Astrocyte (in vitro differentiated cells and primary cell): Measurements from ENCODE around the gene HSD11B1. TPM values are rescaled to one million over a fixed set of nuclear protein-coding genes. Genes with fewer than 3 reads are reported as not detected.

Source experiments
- DNase-seq: peaks from one replicate; pipeline ENCODE4 v3.0.0-alpha.2; 2010; ENCODE audit warnings: low read depth
- FAIRE-seq: peaks from 2 replicates; lab custom pipeline; 2011; peaks lifted over from hg19 to GRCh38; lab: Jason Lieb, UNC
- H2AFZ ChIP-seq: 2 replicates; pipeline ENCODE4 v1.6.0; 2012; ENCODE audit warnings: low read depth, low read length, inconsistent platforms
- H3K27ac ChIP-seq: 2 replicates; pipeline ENCODE4 v1.5.1; 2011; ENCODE audit warnings: low read depth, low read length, inconsistent platforms
- H3K27me3 ChIP-seq: 2 replicates; pipeline ENCODE4 v1.6.0; 2011; ENCODE audit warnings: low read length, inconsistent platforms; ENCODE audit not compliant: insufficient read depth
- H3K36me3 ChIP-seq: 2 replicates; pipeline ENCODE4 v1.5.1; 2011; ENCODE audit warnings: low read length, inconsistent platforms; ENCODE audit not compliant: insufficient read depth
- H3K4me1 ChIP-seq: 2 replicates; pipeline ENCODE4 v1.5.1; 2011; ENCODE audit warnings: low read length, inconsistent platforms; ENCODE audit not compliant: insufficient read depth
- H3K4me2 ChIP-seq: 2 replicates; pipeline ENCODE4 v1.6.0; 2012; ENCODE audit warnings: low read length, inconsistent platforms
- H3K4me3 ChIP-seq: 2 replicates; pipeline ENCODE4 v1.5.1; 2011; ENCODE audit warnings: low read depth, mild to moderate bottlenecking, low read length, inconsistent platforms; ENCODE audit not compliant: insufficient read depth
- H3K79me2 ChIP-seq: 2 replicates; pipeline ENCODE4 v1.6.0; 2012; ENCODE audit warnings: mild to moderate bottlenecking, low read length, inconsistent platforms; ENCODE audit not compliant: insufficient read depth
- H3K9ac ChIP-seq: 2 replicates; pipeline ENCODE4 v1.6.0; 2012; ENCODE audit warnings: mild to moderate bottlenecking, low read length, inconsistent platforms
- H3K9me3 ChIP-seq: 2 replicates; pipeline ENCODE4 v1.5.1; 2012; ENCODE audit warnings: low read depth, mild to moderate bottlenecking, low read length, inconsistent platforms; ENCODE audit not compliant: insufficient read depth
- H4K20me1 ChIP-seq: 2 replicates; pipeline ENCODE4 v1.6.0; 2012; ENCODE audit warnings: low read length, inconsistent platforms; ENCODE audit not compliant: insufficient read depth
- H3K27ac Mint-ChIP-seq: one replicate; pipeline ENCODE4 v1.8.0; 2021; ENCODE audit warnings: mild to moderate bottlenecking, mixed read lengths; ENCODE audit not compliant: unreplicated experiment
- H3K27me3 Mint-ChIP-seq: one replicate; pipeline ENCODE4 v1.8.0; 2021; ENCODE audit warnings: low read depth, mixed read lengths; ENCODE audit not compliant: unreplicated experiment
- H3K36me3 Mint-ChIP-seq: one replicate; pipeline ENCODE4 v1.8.0; 2021; ENCODE audit warnings: low read depth, mixed read lengths; ENCODE audit not compliant: unreplicated experiment
- H3K4me1 Mint-ChIP-seq: one replicate; pipeline ENCODE4 v1.8.0; 2021; ENCODE audit warnings: low read depth, mixed read lengths; ENCODE audit not compliant: unreplicated experiment
- H3K4me3 Mint-ChIP-seq: one replicate; pipeline ENCODE4 v1.8.0; 2021; ENCODE audit warnings: mild to moderate bottlenecking, moderate library complexity, mixed read lengths; ENCODE audit not compliant: unreplicated experiment
- H3K9me3 Mint-ChIP-seq: one replicate; pipeline ENCODE4 v1.8.0; 2021; ENCODE audit warnings: mild to moderate bottlenecking, mixed read lengths; ENCODE audit not compliant: unreplicated experiment
- CTCF ChIP-seq: IDR thresholded peaks from 2 replicates; pipeline ENCODE4 v1.5.1; 2011; ENCODE audit warnings: low read depth, mild to moderate bottlenecking, inconsistent platforms, low read length, moderate library complexity; ENCODE audit not compliant: insufficient read depth
- EZH2 ChIP-seq: IDR thresholded peaks from 2 replicates; pipeline ENCODE4 v1.6.1; 2012; ENCODE audit warnings: mild to moderate bottlenecking, low read length, inconsistent platforms; ENCODE audit not compliant: insufficient read depth
- total RNA-seq: library from RNA; stranded (reverse); gene quantifications from 2 replicates; pipeline ENCODE4 v1.2.1, GENCODE V29; 2021

HSD11B1 gene
- total RNA-seq, 1 donor from 2014 or later = not detected

GRCh38 chr1:209758400-209758799 is 53.8 kb downstream of the HSD11B1 start:
- Mint-ChIP-seq H3K27ac (no peak overlapping the region), H3K36me3 (peaks cover 2% of the 10 kb centered on the region), H3K27me3 (peaks cover 34% of the 10 kb centered on the region), H3K4me3 (no peak overlapping the region), H3K4me1 (peaks cover 13% of the 10 kb centered on the region), H3K9me3 (peaks cover 2% of the 10 kb centered on the region)
- H3K4me2 ChIP-seq = no peak overlapping the region
- H3K27me3 ChIP-seq = peaks cover 2% of the 10 kb centered on the region
- no peaks in the 10 kb centered on the region for H3K79me2 ChIP-seq
- H4K20me1 ChIP-seq = no peaks in the 10 kb centered on the region
- no peaks in the 10 kb centered on the region for H3K9me3 ChIP-seq
- H3K4me3 ChIP-seq = no peak overlapping the region
- H2AFZ ChIP-seq = no peak overlapping the region
- no peak for TF ChIP-seq CTCF
- no peak for TF ChIP-seq EZH2
- H3K36me3 ChIP-seq = no peaks in the 10 kb centered on the region
- no peak for FAIRE-seq
- DNase-seq = no peak
- no peaks in the 10 kb centered on the region for H3K4me1 ChIP-seq
- H3K27ac ChIP-seq = no peak overlapping the region
- no peak overlapping the region for H3K9ac ChIP-seq

- Histone ChIP-seq H3K27ac (no peak overlapping the region), H3K79me2 (no peaks in the 10 kb centered on the region), H3K36me3 (no peaks in the 10 kb centered on the region), H3K4me2 (no peak overlapping the region), H3K4me3 (no peak overlapping the region), H4K20me1 (no peaks in the 10 kb centered on the region), H2AFZ (no peak overlapping the region), H3K27me3 (peaks cover 2% of the 10 kb centered on the region), H3K9me3 (no peaks in the 10 kb centered on the region), H3K4me1 (no peaks in the 10 kb centered on the region), H3K9ac (no peak overlapping the region)
- Mint-ChIP-seq H3K27me3 (peaks cover 36% of the 10 kb centered on the region), H3K36me3 (peaks cover 2% of the 10 kb centered on the region), H3K4me1 (peaks cover 13% of the 10 kb centered on the region), H3K9me3 (peaks cover 2% of the 10 kb centered on the region), H3K27ac (no peak overlapping the region), H3K4me3 (no peak overlapping the region)
- no peak for TF ChIP-seq EZH2
- no peak for TF ChIP-seq CTCF
- FAIRE-seq = no peak
- DNase-seq = no peak
These were observed 55.2 kb downstream of the HSD11B1 start for GRCh38 chr1:209759829-209760359.

GRCh38 chr1:209761011-209761635 is 56.5 kb downstream of the HSD11B1 start:
- Histone ChIP-seq H3K27me3 (peaks cover 2% of the 10 kb centered on the region), H3K4me2 (no peak overlapping the region), H3K27ac (no peak overlapping the region), H3K9ac (no peak overlapping the region), H4K20me1 (no peaks in the 10 kb centered on the region), H2AFZ (no peak overlapping the region), H3K4me3 (no peak overlapping the region), H3K79me2 (no peaks in the 10 kb centered on the region), H3K4me1 (no peaks in the 10 kb centered on the region), H3K9me3 (no peaks in the 10 kb centered on the region), H3K36me3 (no peaks in the 10 kb centered on the region)
- TF ChIP-seq EZH2 (no peak), CTCF (no peak)
- Mint-ChIP-seq H3K27me3 (peaks cover 28% of the 10 kb centered on the region), H3K9me3 (no peaks in the 10 kb centered on the region), H3K4me3 (no peak overlapping the region), H3K36me3 (no peaks in the 10 kb centered on the region), H3K4me1 (peaks cover 7% of the 10 kb centered on the region), H3K27ac (no peak overlapping the region)
- FAIRE-seq (no peak), DNase-seq (no peak)
